GM15510 (cell line): ENCODE results near the gene RAB36.

Source experiments
- POLR2A ChIP-seq: IDR thresholded peaks from 3 replicates; pipeline ENCODE4 v1.6.1; 2011; ENCODE audit warnings: borderline replicate concordance; ENCODE audit not compliant: insufficient read length; ENCODE audit errors: extremely low read depth

Gene RAB36

GRCh38 chr22:23115825-23116494 lies 29.3 kb upstream of the RAB36 start:
- no peak for TF ChIP-seq POLR2A

- no peak for TF ChIP-seq POLR2A
Measured at GRCh38 chr22:23116506-23117263, 28.6 kb upstream of the RAB36 start.

- TF ChIP-seq POLR2A = no peak
Measured at GRCh38 chr22:23117275-23117674, 28.0 kb upstream of the RAB36 start.

- no peak for TF ChIP-seq POLR2A
Measured at GRCh38 chr22:23117891-23118646, 27.2 kb upstream of the RAB36 start.

- no peak for TF ChIP-seq POLR2A
Measured at GRCh38 chr22:23118647-23119493, 26.4 kb upstream of the RAB36 start.

GRCh38 chr22:23119494-23120414 lies 25.5 kb upstream of the RAB36 start:
- TF ChIP-seq POLR2A = no peak

- TF ChIP-seq POLR2A = no peak
Measured at GRCh38 chr22:23120415-23120899, 24.8 kb upstream of the RAB36 start.

GRCh38 chr22:23121000-23121421 lies 24.3 kb upstream of the RAB36 start:
- no peak for TF ChIP-seq POLR2A

- no peak for TF ChIP-seq POLR2A
Measured at GRCh38 chr22:23121424-23121823, 23.9 kb upstream of the RAB36 start.

GRCh38 chr22:23122216-23122957 lies 22.9 kb upstream of the RAB36 start:
- no peak for TF ChIP-seq POLR2A

- TF ChIP-seq POLR2A = no peak
Measured at GRCh38 chr22:23122992-23123803, 22.1 kb upstream of the RAB36 start.

GRCh38 chr22:23123804-23124254 lies 21.4 kb upstream of the RAB36 start:
- TF ChIP-seq POLR2A = no peak
